Eye (tissue), 1 donor: Measurements from ENCODE around the gene C13orf46.
"Not testable (repeated sequence)": the region's sequence is repeated elsewhere in the genome, so short reads cannot be mapped to it uniquely, and the experiment has no call there.

Experiments
- DNase-seq: peaks from one replicate; pipeline ENCODE4 v3.0.0-alpha.2; 2015

C13orf46 gene

DNA sequence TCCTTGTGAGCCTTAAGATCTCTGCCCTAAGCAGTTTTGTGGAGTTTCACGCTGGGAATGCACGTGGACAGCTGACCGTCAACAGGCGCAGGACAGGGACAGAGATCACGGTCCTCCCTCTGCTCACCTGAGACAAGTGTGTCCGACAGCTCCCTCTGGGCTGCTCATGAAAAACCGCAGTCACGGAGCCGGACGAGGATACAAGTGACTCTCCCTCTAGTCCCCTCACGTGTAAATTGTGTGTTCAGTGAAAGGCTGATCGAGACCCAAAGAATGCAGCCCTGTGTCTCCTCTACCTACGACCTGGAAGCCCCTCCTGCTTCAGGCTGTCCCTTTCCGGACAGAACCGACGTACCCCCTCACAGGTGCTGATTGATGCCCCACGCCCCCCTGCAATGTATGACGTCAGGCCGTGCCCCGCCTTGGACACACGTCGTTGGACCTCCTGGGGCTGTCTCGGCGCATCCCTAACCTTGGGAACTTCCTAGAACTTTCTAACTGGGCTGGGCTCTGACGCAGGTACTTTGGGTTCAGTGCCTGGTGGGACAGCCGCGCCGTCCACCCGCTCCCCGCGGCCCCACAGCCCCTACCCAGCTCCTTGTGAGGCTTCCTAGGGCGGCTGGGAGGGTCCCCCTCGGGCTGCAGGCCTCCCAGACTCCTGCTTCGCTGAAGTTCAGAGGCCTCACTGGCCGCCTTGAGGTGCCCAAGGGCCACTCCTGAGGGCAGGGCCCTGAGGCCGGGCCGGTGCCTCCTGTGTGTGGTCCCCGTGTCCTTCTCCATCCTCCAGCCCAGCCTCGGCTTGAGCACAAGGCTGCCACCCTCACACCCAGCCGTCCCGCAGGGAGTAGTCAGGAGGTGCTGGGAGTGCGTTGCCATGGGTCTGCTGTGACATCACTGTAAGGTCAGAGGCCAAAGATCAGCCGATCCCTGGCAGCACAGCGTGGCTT, at the start of gene C13orf46:
Gene C13orf46, minus strand, starts transcription at position 859 of the 947 bp plus-strand sequence. Its CDS starts 79 bp downstream, at position 780.
- DNase-seq: no peak

DNA sequence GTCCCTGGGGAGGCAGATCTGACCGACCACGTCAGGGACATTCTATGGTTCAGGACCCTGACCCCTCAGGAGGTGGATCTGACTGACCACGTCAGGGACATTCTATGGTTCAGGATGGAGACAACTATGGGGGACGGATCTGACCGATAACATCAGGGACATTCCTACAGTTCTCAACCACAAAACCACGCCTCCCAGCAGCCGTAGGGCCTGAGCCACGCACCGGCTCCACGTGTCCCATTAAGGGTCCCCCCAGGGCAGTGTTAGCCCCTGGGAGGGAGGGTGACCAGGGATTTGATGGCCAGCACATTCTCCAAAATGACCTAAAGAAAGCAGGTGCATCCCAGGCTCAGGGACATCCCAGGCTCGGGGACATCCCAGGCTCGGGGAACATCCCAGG, 49.0 kb upstream of the C13orf46 start:
- no peak for DNase-seq

DNA sequence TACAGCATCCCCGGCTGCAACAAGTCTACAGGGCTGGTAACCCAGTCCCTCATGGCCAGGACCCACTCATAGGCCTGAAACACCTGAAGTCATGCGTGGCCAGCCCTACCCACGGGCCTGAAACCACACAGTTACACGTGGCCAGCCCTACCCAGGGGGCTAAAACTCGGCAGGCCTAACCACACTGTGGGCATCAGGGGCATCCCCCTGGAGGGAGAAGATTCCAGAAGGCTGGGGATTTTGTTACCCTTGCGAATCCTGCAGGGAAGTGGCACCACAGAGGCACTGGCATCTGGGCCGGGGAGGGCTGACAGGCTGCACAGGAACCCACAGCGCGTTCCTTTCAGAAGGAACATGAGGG, 48.4 kb upstream of the C13orf46 start:
- no peak for DNase-seq

DNA sequence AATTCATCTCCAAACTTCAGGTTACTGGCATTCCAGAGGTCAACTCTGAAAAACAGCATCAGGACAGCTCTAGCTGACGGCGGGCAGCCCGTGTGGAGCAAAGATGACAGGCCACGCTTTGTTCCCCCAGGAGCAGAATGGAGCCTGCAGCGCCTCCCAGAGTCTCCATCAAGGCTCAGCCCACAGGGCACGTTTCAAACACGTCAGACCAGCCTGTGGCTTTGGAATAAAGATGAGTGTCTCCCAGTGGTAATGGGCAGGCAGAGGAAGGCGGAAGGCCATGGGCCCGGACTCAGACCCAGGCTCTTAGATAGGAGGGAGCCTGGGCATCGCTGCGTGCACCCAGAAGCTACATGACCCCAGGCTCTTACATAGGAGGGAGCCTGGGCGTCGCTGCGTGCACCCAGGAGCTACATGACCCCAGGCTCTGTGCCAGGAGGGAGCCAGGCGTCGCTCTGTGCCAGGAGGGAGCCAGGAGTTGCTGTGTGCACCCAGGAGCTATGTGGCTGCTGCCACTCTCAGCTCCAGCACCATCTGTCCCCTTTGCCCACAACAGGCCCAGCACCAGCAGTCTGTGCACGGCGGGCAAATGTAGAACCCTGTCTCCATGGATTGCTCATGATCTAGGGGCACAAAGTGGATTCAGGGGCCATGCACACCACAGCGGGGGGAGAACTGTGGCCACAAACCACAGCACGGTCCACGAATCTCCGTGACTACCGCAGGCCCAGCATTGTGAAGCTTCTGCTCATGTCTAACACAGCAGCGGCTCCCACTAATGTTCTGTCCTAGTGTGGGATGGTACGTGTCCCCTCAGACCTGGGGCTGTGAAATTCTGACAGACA, 47.8 kb upstream of the C13orf46 start:
- DNase-seq: no peak

DNA sequence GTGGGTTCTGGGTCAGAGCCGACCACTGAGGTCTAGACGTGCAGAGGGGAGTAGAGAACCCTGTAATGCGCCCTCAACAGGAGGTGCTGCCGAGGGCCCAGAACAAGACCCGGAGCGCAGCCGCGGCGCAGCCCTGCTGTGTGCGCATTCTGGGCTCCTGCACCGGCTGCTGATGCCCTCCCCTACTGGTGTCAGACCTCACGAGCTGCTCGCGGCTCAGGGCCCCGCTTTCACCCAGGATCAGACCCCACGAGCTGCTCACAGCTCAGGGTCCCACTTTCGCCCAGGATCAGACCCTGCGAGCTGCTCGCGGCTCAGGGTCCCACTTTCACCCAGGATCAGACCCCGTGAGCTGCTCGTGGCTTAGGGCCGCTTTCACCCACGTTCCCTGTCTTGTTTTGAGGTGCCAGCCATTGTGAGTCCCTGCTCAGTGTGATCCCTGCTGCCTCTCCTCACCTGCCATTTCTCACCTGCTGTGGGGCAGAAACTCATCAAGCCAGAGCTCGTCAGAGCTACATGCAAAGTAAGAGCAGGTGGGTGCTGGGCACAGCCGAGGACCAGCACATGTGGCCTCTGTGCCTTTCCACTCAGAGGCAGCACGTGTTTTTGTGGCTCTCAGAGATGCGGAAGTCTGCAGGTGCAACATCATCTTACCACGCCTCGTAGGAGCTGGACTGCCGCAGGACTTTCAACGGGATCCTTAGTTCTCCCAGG, 47.0 kb upstream of the C13orf46 start:
- DNase-seq: no peak

DNA sequence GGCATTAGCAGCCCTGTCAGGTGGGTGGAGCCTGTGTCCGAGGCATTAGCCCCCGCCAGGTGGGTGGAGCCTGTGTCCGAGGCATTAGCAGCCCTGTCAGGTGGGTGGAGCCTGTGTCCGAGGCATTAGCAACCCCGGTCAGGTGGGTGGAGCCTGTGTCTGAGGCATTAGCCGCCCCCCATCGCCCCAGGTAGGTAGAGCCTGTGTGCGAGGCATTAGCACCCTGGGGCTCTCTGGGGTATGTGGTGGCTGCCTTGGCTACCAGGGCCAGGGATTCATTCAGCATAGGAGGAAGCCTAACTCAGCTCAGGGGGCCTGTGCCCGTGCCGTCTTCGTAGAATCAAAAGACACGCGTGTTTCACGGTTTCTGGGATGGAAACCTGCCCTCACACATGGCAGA, 46.3 kb upstream of the C13orf46 start:
- not testable (repeated sequence) for DNase-seq

DNA sequence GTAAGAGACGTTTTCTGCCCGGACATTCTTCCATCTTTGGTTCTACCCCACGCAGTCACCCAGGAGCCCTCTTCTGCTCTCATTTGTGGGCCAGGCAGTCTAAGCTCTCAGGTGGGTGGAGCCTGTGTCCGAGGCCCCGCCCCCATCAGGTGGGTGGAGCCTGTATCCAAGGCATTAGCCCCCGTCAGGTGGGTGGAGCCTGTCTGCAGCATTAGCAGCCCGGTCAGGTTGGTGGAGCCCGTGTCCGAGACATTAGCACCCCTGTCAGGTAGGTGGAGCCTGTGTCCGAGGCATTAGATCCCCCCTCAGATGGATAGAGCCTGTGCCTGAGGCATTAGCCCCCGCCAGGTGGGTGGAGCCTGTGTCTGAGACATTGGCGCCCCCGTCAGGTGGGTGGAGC, 45.5 kb upstream of the C13orf46 start:
- no peak for DNase-seq

DNA sequence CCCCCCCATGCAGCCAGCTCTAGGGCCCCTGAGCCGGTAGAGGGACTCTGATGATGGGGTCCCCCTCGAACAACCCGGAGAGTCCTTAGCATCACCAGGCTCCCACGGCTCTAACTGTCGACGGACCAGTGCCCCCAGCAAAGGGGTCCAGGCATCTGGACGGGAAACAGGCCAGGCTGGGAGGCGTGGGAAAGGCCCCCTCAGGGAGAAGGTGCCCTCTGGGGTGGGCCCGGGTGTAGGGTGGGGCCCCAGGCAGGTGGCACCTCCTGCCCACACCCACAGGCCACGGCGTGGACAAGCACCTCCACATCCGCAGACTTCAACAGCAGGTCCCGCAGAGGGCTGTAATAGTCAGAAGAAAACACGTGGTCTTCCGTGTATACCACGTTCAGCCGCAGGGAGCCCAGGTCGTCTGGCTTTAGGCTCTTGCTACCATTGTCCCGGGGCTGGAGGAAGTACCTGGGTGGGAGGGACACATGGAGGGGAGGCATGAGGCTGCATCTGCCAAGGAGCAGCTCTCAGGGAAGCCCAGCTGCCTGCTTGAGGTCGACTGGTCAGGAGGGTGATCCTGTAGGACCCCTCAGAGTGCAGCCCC, 44.7 kb upstream of the C13orf46 start:
- DNase-seq: no peak

DNA sequence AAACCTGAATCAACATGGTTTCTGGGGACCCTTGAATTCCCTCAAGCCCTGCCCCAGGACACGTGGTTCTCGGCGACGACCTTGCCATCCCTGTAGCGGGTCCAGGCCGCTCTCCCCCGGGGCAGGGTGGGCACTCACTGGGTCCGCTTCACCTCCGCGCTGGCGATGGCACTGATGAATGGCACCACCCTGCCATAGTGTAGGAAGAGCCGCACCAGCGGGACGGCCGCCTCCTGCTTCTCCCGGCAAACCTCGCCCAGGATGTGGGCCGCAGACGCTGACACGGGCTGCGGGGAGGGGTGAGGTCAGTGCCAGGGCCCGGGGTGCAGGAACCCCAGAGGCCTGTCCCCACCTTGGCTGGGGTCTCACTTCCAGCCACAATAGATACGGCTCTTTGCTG, 44.1 kb upstream of the C13orf46 start:
- DNase-seq: no peak

DNA sequence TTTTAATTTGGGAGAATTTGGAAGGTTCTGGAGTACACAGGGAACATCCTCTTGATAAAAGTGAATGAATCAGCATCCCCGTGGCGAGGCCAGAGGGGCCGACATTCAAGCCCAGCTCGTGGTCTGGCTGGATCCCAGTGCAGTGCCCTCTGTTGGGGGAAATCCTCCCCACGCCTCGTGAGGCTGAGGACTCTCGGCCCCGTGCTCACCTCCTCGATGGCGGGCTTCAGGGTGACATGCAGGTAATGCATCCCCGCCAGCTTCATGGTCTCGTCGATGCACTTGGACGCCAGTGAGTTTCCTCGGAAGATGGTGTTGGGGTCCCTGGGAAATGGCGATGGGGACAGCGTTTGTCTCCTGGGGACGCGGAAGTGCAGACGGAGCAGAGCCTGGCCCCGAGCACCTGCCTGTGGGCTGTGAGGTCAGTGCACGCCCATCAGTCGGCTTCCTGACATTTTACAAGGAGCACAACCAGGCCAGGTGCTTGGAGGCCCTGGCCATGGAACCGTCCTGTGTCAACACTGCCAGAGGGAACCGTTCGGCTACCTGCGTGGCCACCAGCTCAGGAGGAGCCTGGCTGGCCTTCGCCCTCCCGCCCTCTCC, 43.3 kb upstream of the C13orf46 start:
- no peak for DNase-seq

DNA sequence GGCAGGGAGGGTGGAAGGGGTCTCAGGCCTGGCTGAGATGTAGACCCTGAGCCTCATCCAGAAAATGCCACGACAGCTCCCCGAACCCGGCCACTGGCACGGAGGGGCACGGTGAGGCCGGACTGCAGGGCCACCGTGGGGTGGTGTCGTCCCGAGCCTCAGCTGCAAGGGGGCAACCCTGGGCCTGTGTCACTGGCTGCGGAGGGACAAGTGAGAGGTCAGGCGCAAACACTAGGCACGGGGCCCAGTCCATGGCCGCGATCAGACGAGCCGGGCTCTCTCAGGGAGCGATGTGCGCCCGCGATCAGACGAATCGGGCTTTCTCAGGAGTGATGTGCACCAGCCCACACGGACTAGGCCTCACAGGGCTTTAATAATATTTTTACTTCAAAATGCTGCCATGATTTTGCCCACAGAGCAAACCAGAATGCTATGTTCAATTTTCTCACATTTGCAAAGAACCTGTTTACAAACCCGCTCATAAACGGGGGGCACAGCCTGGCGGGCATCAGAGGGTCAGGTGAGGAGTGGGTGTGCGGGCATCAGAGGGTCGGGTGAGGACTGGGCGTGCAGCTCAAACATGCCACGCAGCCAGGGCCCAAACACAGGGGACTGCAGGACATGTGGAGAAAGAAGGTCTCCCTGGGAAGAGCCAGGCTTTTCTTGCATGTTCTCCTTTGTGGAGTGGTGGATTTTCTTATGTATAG, 42.6 kb upstream of the C13orf46 start:
- DNase-seq: no peak

DNA sequence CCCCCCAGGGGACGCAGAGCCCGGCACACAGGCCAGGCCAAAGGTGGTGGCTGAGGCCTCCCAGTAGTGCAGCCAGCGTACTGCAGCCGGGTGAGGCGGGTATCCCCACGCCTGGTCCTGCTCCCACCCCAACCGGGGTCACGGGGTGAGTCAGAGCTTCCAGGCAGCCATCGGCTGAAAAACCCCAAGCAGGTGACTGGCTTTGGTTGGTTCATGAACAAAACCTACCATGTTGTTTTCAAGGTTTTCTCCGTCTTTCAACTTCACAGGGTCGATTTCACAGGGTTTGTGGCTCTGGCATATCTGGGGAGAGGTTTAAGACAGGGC, 42.1 kb upstream of the C13orf46 start:
- DNase-seq: no peak

DNA sequence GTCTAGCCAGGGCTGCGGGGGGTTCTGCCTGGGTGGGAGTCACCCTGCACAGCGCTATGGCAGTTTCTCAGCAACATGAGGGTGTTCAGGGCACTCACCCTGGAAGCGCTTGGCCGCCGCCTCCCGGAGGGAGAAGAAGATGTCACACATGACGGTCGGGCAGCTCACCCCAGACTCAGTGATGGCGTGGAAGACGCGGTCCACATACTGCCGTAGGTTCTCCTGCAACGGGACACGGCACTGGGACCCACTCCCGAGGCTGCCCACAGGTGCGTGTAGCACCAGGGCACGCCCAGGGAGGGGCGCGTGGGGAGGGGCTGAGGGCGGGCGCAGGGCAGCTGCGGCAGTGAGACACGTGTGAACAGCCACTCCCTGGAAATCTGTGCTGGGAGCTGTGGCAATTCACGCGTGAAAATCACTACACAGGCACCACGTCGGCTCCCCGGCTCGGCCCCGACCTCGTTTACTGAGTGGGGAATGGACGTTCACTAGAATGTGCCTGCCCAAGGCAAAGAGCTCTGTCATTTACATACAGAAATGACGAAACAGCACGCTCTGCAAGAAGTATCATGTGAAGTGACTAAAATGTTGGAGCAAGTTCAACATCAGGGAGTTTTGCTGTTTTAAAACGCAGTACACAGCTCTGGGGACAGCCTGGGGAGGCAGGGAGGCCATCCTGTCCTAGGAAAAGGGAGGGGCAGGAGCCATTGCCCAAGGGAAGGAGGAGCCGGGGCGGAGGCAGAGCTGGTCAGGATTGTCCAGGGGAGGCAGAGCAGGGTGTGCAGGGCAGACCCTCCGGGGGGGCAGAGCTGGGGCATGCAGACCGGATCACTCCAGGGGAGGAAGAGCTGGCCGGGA, 41.5 kb upstream of the C13orf46 start:
- peak; percentile 72 for DNase-seq

DNA sequence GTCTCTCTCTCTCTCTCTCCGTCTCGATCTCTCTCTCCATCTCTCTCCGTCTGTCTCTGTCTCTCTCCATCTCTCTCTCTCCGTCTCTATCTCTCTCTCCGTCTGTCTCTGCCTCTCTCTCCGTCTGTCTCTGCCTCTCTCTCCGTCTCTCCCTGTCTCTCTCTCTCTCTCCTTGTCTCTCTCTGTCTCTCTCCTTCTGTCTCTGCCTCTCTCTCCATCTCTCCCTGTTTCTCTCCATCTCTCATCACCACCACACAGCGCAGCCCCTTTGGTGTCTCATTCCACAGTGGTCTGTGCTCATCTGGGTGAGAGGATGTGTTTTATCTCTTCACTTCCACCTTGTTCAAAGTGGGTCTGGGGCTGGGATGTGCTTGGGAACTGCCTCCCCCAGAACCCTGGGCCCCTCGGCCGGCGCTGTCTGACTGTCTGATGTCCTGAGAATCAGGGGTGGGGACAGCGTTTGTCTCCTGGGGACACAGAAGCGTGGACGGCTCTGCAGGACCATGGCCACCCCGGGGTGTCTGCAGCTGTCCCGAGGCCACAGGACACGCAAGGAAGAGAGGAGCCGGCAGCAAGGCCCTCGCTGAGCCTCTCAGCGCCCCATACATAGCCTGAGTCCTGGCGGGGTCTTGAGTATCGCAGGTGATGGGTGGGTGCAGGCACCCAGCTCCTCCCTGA, 40.2 kb upstream of the C13orf46 start:
- no peak for DNase-seq

DNA sequence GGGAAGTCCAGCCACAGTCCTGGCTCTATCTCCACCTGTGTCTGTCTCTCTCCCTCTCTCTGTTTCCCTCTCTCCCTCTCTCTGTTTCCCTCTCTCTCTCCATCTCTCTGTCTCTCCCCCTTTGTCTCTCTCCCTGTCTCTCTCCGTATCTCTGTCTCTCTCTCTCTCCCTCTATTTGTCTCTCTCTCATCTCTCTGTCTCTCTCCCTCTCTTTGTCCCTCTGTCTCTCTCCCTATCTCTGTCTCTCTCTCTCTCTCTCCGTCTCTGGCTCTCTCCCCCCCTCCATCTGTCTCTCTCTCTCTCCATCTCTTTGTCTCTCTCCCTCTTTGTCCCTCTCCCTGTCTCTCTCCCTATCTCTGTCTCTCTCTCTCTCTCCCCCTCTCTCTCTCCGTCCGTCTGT, 39.5 kb upstream of the C13orf46 start:
- DNase-seq: no peak

DNA sequence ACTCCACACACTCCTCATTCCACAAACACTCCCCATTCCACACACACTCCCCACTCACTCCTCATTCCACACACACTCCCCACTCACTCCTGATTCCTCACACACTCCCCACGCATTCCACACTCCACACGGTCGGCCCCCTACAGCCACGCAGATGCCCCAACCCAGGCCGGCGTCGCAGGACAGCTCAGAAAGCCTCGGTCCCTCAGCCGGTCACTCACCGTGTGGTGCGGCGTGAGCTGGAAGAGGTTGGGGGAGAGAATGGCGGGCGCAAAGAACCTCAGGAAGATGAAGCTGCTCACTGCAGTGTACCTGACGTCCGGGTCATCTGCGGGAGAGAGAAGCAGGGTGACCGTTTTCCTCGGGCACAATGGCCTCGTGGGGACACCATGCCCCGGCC, 39.0 kb upstream of the C13orf46 start:
- DNase-seq: no peak

DNA sequence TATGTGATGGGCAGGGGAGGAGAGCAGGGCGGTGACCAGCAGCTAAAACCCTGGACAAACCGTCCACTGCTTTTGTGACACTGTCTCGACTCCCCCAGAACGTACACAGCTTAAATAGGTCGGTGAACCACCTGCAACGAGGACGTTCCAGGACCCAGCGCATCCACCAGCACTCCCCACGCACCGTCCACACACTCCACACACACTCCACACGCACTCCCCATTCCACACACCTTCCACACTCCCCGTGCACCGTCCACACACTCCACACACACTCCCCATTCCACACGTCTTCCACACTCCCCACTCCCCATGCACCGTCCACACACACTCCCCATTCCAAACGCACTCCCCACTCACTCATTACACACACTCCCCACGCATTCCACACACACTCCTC, 38.3 kb upstream of the C13orf46 start:
- DNase-seq: no peak

DNA sequence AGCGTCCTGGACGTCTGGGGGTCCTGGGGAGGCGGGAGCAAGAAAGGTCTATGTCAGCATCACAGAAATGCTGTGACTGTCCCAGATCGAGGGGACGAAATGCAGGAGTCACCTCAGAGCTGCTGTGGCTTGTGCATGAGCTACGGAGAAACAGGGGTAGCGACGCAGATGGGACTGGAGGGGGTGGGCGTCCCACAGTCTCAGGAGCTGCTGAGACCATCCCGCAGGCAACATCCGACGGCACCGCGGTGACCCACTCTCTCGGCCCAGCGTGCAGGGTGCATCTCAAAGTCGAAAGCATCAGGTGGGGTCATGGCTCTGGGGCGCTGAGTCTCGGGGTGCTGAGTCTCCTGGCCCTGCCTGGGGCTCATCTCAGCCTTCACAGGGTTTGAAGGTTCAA, 37.4 kb upstream of the C13orf46 start:
- DNase-seq: no peak

DNA sequence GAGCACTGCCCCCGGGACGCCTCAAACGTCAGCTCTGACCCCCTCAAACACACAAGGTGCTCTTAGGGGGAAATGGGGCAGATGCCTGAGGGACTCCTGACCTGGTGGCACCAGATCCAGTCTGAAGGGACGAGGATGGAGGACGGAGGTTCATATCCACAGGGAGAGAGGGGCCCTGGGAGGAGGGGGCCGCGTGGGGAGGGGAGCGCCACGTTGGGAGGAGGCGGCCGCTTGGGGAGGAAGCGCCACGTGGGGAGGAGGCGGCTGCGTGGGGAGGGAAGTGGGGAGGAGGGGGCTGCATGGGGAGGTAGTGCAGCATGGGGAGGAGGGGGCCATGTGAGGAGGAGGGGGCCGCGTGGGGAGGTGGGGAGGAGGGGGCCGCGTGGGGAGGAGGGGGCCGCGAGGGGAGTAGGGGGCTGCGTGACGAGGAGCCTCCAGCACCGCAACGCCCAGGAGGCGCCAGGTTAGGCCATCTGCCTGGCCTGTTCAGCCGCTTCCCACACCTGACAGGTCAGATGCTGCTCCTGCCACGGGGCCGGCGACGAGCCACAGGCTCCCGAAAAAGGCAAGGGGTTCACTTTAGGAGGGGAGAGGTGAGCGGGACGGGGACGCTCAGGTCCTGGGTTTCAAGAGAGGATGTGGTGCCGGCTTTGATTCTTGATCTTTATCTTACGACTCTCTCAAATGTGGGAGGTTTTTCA, 36.7 kb upstream of the C13orf46 start:
- no peak for DNase-seq
